ENCODE results near the gene DOCK10.

DOCK10 gene

DNA sequence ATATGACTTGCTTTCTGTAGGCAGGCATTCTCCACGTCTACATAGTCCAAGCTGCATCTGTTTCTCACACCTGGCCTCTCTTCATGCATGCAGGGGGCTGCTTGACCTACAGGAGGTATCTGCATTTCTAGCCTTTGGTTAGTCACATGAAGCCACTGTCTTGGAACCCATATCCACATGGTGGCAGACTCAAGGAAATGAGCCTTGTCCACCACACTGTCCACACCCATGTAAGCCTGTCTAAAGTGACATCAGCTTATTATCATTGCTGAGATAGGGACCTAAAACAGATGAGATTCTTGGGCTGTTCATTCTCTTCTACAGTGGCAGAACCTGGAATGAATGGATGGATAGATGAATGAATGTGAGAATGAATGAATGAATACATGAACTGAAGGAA lies 160.4 kb downstream of the DOCK10 start:
- H3K4me1 ChIP-seq (ENCODE audit: insufficient read depth, low read length), result peaks cover 5% of the 10 kb centered on the region
- no peak overlapping the region for H2AFZ ChIP-seq (ENCODE audit: low read depth, low read length)
- no peaks in the 10 kb centered on the region for H3K27me3 ChIP-seq (ENCODE audit: insufficient read depth, low read length)
- no peaks in the 10 kb centered on the region for H3K36me3 ChIP-seq (ENCODE audit: insufficient read depth, low read length)
- H3K4me3 ChIP-seq (ENCODE audit: low read length), result no peak overlapping the region
- no peaks in the 10 kb centered on the region for H3K9me3 ChIP-seq (ENCODE audit: low read length)

- no peaks in the 10 kb centered on the region for H3K9me3 ChIP-seq (ENCODE audit: low read length)
- no peak overlapping the region for H3K4me3 ChIP-seq (ENCODE audit: low read length)
- H3K27me3 ChIP-seq (ENCODE audit: insufficient read depth, low read length), result no peaks in the 10 kb centered on the region
- peaks cover 7% of the 10 kb centered on the region for H3K4me1 ChIP-seq (ENCODE audit: insufficient read depth, low read length)
- H3K36me3 ChIP-seq (ENCODE audit: insufficient read depth, low read length), result no peaks in the 10 kb centered on the region
- no peak overlapping the region for H2AFZ ChIP-seq (ENCODE audit: low read depth, low read length)
Observed at GRCh38 chr2:224876522-224876921, 165.7 kb downstream of the DOCK10 start.

- Histone ChIP-seq H3K4me1 (ENCODE audit: insufficient read depth, low read length) (peaks cover 7% of the 10 kb centered on the region), H3K9me3 (ENCODE audit: low read length) (no peaks in the 10 kb centered on the region), H3K36me3 (ENCODE audit: insufficient read depth, low read length) (no peaks in the 10 kb centered on the region), H2AFZ (ENCODE audit: low read depth, low read length) (no peak overlapping the region), H3K27me3 (ENCODE audit: insufficient read depth, low read length) (no peaks in the 10 kb centered on the region), H3K4me3 (ENCODE audit: low read length) (no peak overlapping the region)
Observed at GRCh38 chr2:224875841-224876240, 166.4 kb downstream of the DOCK10 start.

GRCh38 chr2:224875153-224875552 lies 167.1 kb downstream of the DOCK10 start:
- no peak overlapping the region for H2AFZ ChIP-seq (ENCODE audit: low read depth, low read length)
- H3K9me3 ChIP-seq (ENCODE audit: low read length), result no peaks in the 10 kb centered on the region
- H3K36me3 ChIP-seq (ENCODE audit: insufficient read depth, low read length), result no peaks in the 10 kb centered on the region
- no peak overlapping the region for H3K4me3 ChIP-seq (ENCODE audit: low read length)
- H3K27me3 ChIP-seq (ENCODE audit: insufficient read depth, low read length), result no peaks in the 10 kb centered on the region
- peaks cover 7% of the 10 kb centered on the region for H3K4me1 ChIP-seq (ENCODE audit: insufficient read depth, low read length)

DNA sequence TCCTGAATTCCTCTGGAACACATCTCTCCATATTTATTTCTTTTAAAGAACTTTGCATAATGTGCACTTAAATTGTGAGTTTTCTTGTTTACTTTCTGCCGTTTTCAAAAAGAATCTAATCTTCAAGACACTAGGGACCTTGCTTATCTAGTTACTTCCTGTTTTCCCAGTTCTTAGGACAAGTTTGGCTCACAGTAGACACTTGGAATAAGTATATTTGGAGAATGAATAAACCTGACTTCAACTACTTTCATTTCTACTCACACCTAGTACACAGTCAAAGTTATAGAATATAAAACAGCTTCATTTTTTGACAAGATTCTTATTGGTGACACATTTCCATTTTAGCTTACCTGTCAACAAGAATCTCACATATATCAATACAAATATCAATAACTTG lies 170.5 kb downstream of the DOCK10 start:
- Histone ChIP-seq H2AFZ (ENCODE audit: low read depth, low read length) (no peak overlapping the region), H3K9me3 (ENCODE audit: low read length) (no peaks in the 10 kb centered on the region), H3K4me1 (ENCODE audit: insufficient read depth, low read length) (peaks cover 7% of the 10 kb centered on the region), H3K36me3 (ENCODE audit: insufficient read depth, low read length) (no peaks in the 10 kb centered on the region), H3K4me3 (ENCODE audit: low read length) (no peak overlapping the region), H3K27me3 (ENCODE audit: insufficient read depth, low read length) (no peaks in the 10 kb centered on the region)

DNA sequence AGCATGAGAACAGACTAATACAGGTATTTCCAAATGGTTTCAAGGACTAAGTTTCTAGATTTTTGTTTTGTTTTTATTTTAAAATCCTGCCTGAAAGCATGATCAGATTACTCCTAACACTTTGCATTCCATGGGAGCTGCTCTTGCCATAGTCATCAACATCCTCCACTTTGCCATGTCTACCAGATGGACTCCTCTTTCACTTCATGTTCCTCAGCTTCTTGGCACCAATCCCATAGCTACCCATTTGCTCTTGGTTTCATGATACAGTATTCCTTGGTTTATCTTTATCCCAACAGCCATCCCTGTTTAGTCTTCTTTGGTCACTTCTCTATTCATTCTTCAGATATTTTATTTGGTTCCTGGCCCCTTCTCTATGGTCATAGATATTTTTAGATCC lies 171.9 kb downstream of the DOCK10 start:
- Histone ChIP-seq H3K36me3 (ENCODE audit: insufficient read depth, low read length) (no peaks in the 10 kb centered on the region), H3K4me1 (ENCODE audit: insufficient read depth, low read length) (no peaks in the 10 kb centered on the region), H3K4me3 (ENCODE audit: low read length) (no peak overlapping the region)

GRCh38 chr2:224869601-224870233 lies 172.6 kb downstream of the DOCK10 start:
- H3K27me3 ChIP-seq (ENCODE audit: insufficient read depth, low read length), result no peaks in the 10 kb centered on the region
- H2AFZ ChIP-seq (ENCODE audit: low read depth, low read length), result no peak overlapping the region
- no peak overlapping the region for H3K4me3 ChIP-seq (ENCODE audit: low read length)
- no peaks in the 10 kb centered on the region for H3K4me1 ChIP-seq (ENCODE audit: insufficient read depth, low read length)
- no peaks in the 10 kb centered on the region for H3K36me3 ChIP-seq (ENCODE audit: insufficient read depth, low read length)
- no peaks in the 10 kb centered on the region for H3K9me3 ChIP-seq (ENCODE audit: low read length)

More for the DNA sequence above, 171.9 kb downstream of the DOCK10 start:
- Histone ChIP-seq H2AFZ (ENCODE audit: low read depth, low read length) (no peak overlapping the region), H3K9me3 (ENCODE audit: low read length) (no peaks in the 10 kb centered on the region), H3K27me3 (ENCODE audit: insufficient read depth, low read length) (no peaks in the 10 kb centered on the region)

DNA sequence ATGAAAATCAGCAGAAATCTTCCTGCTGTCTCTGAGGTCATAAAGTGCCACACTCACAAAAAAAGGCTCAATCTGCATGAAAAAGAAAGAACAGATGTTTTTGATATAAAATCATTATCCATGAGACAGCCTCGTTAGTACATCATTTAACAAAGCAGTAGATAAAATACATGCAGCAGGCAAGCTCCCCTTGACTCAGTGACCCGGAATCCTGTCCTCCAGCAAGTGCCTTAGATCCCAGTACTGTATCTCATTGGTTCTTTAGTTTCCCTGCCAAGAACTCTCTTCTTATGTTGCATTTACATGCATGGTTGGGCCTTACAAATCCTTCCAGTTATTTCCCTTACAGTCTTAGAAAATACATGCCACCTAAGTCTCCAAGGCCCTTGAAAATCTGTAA lies 177.3 kb downstream of the DOCK10 start:
- Histone ChIP-seq H3K9me3 (ENCODE audit: low read length) (no peaks in the 10 kb centered on the region), H3K4me1 (ENCODE audit: insufficient read depth, low read length) (no peaks in the 10 kb centered on the region), H3K27me3 (ENCODE audit: insufficient read depth, low read length) (no peaks in the 10 kb centered on the region), H2AFZ (ENCODE audit: low read depth, low read length) (no peak overlapping the region), H3K36me3 (ENCODE audit: insufficient read depth, low read length) (peaks cover 3% of the 10 kb centered on the region), H3K4me3 (ENCODE audit: low read length) (no peak overlapping the region)

- H3K4me3 ChIP-seq (ENCODE audit: low read length), result no peak overlapping the region
- no peaks in the 10 kb centered on the region for H3K4me1 ChIP-seq (ENCODE audit: insufficient read depth, low read length)
- H3K36me3 ChIP-seq (ENCODE audit: insufficient read depth, low read length), result peaks cover 3% of the 10 kb centered on the region
- no peaks in the 10 kb centered on the region for H3K9me3 ChIP-seq (ENCODE audit: low read length)
- no peak overlapping the region for H2AFZ ChIP-seq (ENCODE audit: low read depth, low read length)
- H3K27me3 ChIP-seq (ENCODE audit: insufficient read depth, low read length), result no peaks in the 10 kb centered on the region
Observed at GRCh38 chr2:224861266-224861665, 181.0 kb downstream of the DOCK10 start.

- no peaks in the 10 kb centered on the region for H3K9me3 ChIP-seq (ENCODE audit: low read length)
- no peaks in the 10 kb centered on the region for H3K4me1 ChIP-seq (ENCODE audit: insufficient read depth, low read length)
- no peak overlapping the region for H2AFZ ChIP-seq (ENCODE audit: low read depth, low read length)
- no peak overlapping the region for H3K4me3 ChIP-seq (ENCODE audit: low read length)
- no peaks in the 10 kb centered on the region for H3K27me3 ChIP-seq (ENCODE audit: insufficient read depth, low read length)
- H3K36me3 ChIP-seq (ENCODE audit: insufficient read depth, low read length), result peaks cover 3% of the 10 kb centered on the region
Observed at GRCh38 chr2:224860786-224861185, 181.5 kb downstream of the DOCK10 start.

DNA sequence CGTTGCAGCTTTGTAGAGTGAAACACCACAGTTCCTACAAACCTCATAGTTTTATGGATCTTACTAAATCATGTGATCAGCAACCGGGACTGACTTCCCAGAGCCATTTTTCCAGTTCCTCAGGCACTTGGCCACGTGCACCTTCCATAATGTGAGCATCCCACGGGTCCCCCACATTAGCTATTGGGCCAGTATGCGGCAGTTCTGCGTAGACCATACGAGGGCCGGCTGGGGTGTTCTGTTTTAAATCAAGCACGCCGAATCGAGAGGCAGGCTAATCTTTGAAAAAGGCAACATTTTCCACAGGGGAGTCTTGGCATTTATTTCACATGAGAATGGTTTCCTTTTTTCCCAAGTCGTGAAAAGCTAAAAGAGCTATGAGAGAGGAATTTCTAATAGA lies 190.5 kb downstream of the DOCK10 start:
- H3K4me3 ChIP-seq (ENCODE audit: low read length), result no peak overlapping the region
- no peaks in the 10 kb centered on the region for H3K4me1 ChIP-seq (ENCODE audit: insufficient read depth, low read length)
- H3K36me3 ChIP-seq (ENCODE audit: insufficient read depth, low read length), result peaks cover 6% of the 10 kb centered on the region
- no peaks in the 10 kb centered on the region for H3K27me3 ChIP-seq (ENCODE audit: insufficient read depth, low read length)
- no peaks in the 10 kb centered on the region for H3K9me3 ChIP-seq (ENCODE audit: low read length)
- no peak overlapping the region for H2AFZ ChIP-seq (ENCODE audit: low read depth, low read length)

GRCh38 chr2:224850081-224850480 lies 192.2 kb downstream of the DOCK10 start:
- H3K9me3 ChIP-seq (ENCODE audit: low read length), result no peaks in the 10 kb centered on the region
- no peaks in the 10 kb centered on the region for H3K27me3 ChIP-seq (ENCODE audit: insufficient read depth, low read length)
- no peak overlapping the region for H3K4me3 ChIP-seq (ENCODE audit: low read length)
- peaks cover 6% of the 10 kb centered on the region for H3K36me3 ChIP-seq (ENCODE audit: insufficient read depth, low read length)
- H3K4me1 ChIP-seq (ENCODE audit: insufficient read depth, low read length), result no peaks in the 10 kb centered on the region
- H2AFZ ChIP-seq (ENCODE audit: low read depth, low read length), result no peak overlapping the region

GRCh38 chr2:224849264-224849663 lies 193.0 kb downstream of the DOCK10 start:
- H2AFZ ChIP-seq (ENCODE audit: low read depth, low read length), result no peak overlapping the region
- H3K4me3 ChIP-seq (ENCODE audit: low read length), result no peak overlapping the region
- H3K36me3 ChIP-seq (ENCODE audit: insufficient read depth, low read length), result peaks cover 6% of the 10 kb centered on the region
- no peaks in the 10 kb centered on the region for H3K27me3 ChIP-seq (ENCODE audit: insufficient read depth, low read length)
- no peaks in the 10 kb centered on the region for H3K9me3 ChIP-seq (ENCODE audit: low read length)
- no peaks in the 10 kb centered on the region for H3K4me1 ChIP-seq (ENCODE audit: insufficient read depth, low read length)

Data from neuron (in vitro differentiated cells).